Measurements from ENCODE around the gene UBTD2. TPM values are rescaled to one million over a fixed set of nuclear protein-coding genes. Genes with fewer than 3 reads are reported as not detected.
A peak's percentile ranks its signal among the peaks of the same experiment; 100 is the strongest.

Gene UBTD2
- total RNA-seq, 4 donors from 2014 or later, result 19.4 to 31.0 (median 26.2) TPM

GRCh38 chr5:172276214-172276613, 7.3 kb downstream of the UBTD2 start:
- 61 to 62% methylated on average over 3 of the region's 3 CpGs for WGBS, 2 donors
- peak overlapping the region in 2 of 4 donors; percentile 51 to 60 for H3K27ac ChIP-seq
- no peak for DNase-seq (ENCODE audit: low spot score in 2 of 2)

GRCh38 chr5:172274951-172275753, 8.4 kb downstream of the UBTD2 start:
- TF ChIP-seq POLR2A (IDR thresholded peaks at IDR 0.05), result no peak
- TF ChIP-seq, protein P1, sequence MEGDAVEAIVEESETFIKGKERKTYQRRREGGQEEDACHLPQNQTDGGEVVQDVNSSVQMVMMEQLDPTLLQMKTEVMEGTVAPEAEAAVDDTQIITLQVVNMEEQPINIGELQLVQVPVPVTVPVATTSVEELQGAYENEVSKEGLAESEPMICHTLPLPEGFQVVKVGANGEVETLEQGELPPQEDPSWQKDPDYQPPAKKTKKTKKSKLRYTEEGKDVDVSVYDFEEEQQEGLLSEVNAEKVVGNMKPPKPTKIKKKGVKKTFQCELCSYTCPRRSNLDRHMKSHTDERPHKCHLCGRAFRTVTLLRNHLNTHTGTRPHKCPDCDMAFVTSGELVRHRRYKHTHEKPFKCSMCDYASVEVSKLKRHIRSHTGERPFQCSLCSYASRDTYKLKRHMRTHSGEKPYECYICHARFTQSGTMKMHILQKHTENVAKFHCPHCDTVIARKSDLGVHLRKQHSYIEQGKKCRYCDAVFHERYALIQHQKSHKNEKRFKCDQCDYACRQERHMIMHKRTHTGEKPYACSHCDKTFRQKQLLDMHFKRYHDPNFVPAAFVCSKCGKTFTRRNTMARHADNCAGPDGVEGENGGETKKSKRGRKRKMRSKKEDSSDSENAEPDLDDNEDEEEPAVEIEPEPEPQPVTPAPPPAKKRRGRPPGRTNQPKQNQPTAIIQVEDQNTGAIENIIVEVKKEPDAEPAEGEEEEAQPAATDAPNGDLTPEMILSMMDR (IDR thresholded peaks at IDR 0.05), result no peak
- peaks cover 0 to 23% (median 7%) of the 10 kb centered on the region in 4 donors for H3K4me1 ChIP-seq
- H3K27me3 ChIP-seq, result no peaks in the 10 kb centered on the region
- H3K4me3 ChIP-seq, result no peak overlapping the region
- peak in 1 of 2 donors; percentile 40 for DNase-seq (ENCODE audit: low spot score in 2 of 2)
- no peaks in the 10 kb centered on the region for H3K9me3 ChIP-seq
- WGBS, 2 donors, result 68 to 72% methylated on average over 14 of the region's 14 CpGs
- H3K36me3 ChIP-seq, result peaks cover 0 to 6% (median 0%) of the 10 kb centered on the region in 3 donors
- peak overlapping the region in 1 of 4 donors; percentile 51 for H3K27ac ChIP-seq

More at GRCh38 chr5:172276214-172276613, 7.3 kb downstream of the UBTD2 start:
- TF ChIP-seq EP300 (IDR thresholded peaks at IDR 0.05), result no peak
- H3K36me3 ChIP-seq, result peaks cover 0 to 6% (median 0%) of the 10 kb centered on the region in 3 donors
- no peaks in the 10 kb centered on the region for H3K9me3 ChIP-seq
- H3K4me1 ChIP-seq, result peaks cover 0 to 33% (median 11%) of the 10 kb centered on the region in 4 donors
- H3K4me3 ChIP-seq, result no peak overlapping the region
- H3K27me3 ChIP-seq, result no peaks in the 10 kb centered on the region

GRCh38 chr5:172267943-172268342, 15.6 kb downstream of the UBTD2 start:
- H3K4me3 ChIP-seq, result no peak overlapping the region
- no peak for TF ChIP-seq POLR2A (IDR thresholded peaks at IDR 0.05)
- no peak for TF ChIP-seq EP300 (IDR thresholded peaks at IDR 0.05)
- TF ChIP-seq, protein P1 (IDR thresholded peaks at IDR 0.05), result no peak
- 63 to 65% methylated on average over 4 of the region's 4 CpGs for WGBS, 2 donors
- H3K36me3 ChIP-seq, result no peaks in the 10 kb centered on the region
- peaks cover 0 to 16% (median 0%) of the 10 kb centered on the region in 4 donors for H3K4me1 ChIP-seq
- H3K27me3 ChIP-seq, result no peaks in the 10 kb centered on the region
- no peaks in the 10 kb centered on the region for H3K9me3 ChIP-seq
- no peak for DNase-seq (ENCODE audit: low spot score in 2 of 2)
- no peak overlapping the region for H3K27ac ChIP-seq

GRCh38 chr5:172266676-172267092, 16.9 kb downstream of the UBTD2 start:
- TF ChIP-seq, protein P1 (IDR thresholded peaks at IDR 0.05), result no peak
- Histone ChIP-seq H3K4me1 (peaks cover 0 to 20% (median 0%) of the 10 kb centered on the region in 4 donors), H3K4me3 (no peak overlapping the region), H3K27me3 (no peaks in the 10 kb centered on the region), H3K36me3 (no peaks in the 10 kb centered on the region), H3K9me3 (no peaks in the 10 kb centered on the region), H3K27ac (no peak overlapping the region)
- WGBS, 2 donors, result 75 to 81% methylated on average over 4 of the region's 4 CpGs
- no peak for DNase-seq (ENCODE audit: low spot score in 2 of 2)

DNA sequence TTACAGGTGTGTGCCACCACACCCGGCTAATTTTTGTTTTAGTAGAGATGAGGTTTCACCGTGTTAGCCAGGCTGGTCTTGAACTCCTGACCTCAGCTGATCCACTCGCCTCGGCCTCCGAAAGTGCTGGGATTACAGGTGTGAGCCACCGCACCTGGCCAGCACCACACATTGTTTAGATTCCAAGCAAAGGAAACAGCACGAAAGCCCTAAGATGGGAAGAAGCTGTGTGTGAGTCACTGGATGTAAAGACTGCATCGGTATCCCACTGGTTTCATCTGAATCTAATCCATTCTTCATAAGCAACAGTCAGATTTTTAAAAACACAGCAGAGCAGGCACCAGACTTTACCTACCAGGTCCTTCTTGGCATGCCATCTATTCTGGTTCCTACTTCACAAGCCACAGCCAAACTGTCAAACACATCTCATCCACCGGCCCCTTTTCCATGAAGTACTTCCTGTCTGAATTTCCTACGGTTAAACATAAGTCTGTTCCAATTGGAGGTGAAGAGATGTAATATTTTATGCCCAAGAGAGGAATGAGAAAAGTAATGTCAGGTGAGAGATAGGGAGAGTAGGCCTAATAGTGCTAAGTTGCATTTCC, 17.4 kb downstream of the UBTD2 start:
- TF ChIP-seq EP300 (IDR thresholded peaks at IDR 0.05) (no peak), POLR2A (IDR thresholded peaks at IDR 0.05) (no peak)
- TF ChIP-seq, protein P1 (IDR thresholded peaks at IDR 0.05), result no peak
- Histone ChIP-seq H3K4me3 (no peak overlapping the region), H3K27me3 (no peaks in the 10 kb centered on the region), H3K9me3 (no peaks in the 10 kb centered on the region), H3K27ac (no peak overlapping the region), H3K4me1 (peaks cover 0 to 25% (median 0%) of the 10 kb centered on the region in 4 donors), H3K36me3 (no peaks in the 10 kb centered on the region)
- WGBS, 2 donors, result 83 to 88% methylated on average over 10 of the region's 10 CpGs
- no peak for DNase-seq (ENCODE audit: low spot score in 2 of 2)

Measured in tibial nerve (tissue), 4 donors.